ENCODE data around the gene PTPRN2. TPM values are rescaled to one million over a fixed set of nuclear protein-coding genes. Genes with fewer than 3 reads are reported as not detected.

Gene PTPRN2
- total and polyA plus RNA-seq, 2 donors (not counting 3 experiments of a cell fraction or from before 2014, with no cell fraction given) = 0.62 to 0.88 TPM

DNA sequence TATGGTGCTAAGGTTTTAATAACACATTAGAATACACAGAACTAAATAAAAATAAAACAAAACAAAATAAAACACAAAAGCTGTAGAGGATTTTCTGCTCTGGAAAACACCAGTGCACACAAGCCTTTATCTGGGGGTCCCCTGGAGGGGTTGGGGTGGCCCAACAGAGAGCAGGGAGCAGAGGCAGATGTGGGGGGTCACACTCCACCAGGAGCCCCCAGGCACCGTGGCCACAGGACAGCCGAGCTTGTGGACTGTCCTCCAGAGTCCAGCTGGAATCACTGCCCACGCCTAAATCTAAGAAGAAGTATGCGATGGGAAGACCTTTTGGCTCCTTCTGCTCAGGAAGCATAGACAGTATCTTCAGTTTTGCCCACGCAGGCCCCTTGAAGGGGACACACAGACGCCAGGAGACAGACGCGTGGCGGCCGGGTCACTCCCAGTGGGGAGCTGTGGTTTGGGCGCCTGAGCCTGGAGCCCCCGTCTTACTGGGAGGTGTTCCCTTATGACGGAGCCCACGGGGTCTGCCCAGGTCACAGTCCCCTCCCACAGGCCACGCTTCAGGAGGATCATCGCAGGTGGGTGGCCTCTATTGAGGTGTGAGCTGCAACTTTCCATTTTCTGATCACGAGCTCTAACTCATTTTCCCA, 595.0 kb downstream of the PTPRN2 start:
- TF ChIP-seq EZH2 (IDR thresholded peaks at IDR 0.05; ENCODE audit: borderline replicate concordance, low read depth, low read length, severe bottlenecking) = no peak
- TF ChIP-seq POLR2A (IDR thresholded peaks at IDR 0.05; ENCODE audit: low read depth, low read length) = no peak
- TF ChIP-seq POLR2AphosphoS5 (IDR thresholded peaks at IDR 0.05; ENCODE audit: insufficient read depth, low read depth, low read length) = no peak
- no peak for TF ChIP-seq MYC (IDR thresholded peaks at IDR 0.05; ENCODE audit: low read depth, low read length)
- TF ChIP-seq JUN (IDR thresholded peaks at IDR 0.05; ENCODE audit: borderline replicate concordance, insufficient read depth, insufficient read length, low read depth) = no peak
- no peak for TF ChIP-seq GATA2 (IDR thresholded peaks at IDR 0.05; ENCODE audit: insufficient read depth, insufficient read length, low read depth, low read length)
- TF ChIP-seq, protein P1, sequence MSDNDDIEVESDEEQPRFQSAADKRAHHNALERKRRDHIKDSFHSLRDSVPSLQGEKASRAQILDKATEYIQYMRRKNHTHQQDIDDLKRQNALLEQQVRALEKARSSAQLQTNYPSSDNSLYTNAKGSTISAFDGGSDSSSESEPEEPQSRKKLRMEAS (IDR thresholded peaks at IDR 0.05; ENCODE audit: insufficient read depth, insufficient read length) = no peak
- TF ChIP-seq, protein P2, sequence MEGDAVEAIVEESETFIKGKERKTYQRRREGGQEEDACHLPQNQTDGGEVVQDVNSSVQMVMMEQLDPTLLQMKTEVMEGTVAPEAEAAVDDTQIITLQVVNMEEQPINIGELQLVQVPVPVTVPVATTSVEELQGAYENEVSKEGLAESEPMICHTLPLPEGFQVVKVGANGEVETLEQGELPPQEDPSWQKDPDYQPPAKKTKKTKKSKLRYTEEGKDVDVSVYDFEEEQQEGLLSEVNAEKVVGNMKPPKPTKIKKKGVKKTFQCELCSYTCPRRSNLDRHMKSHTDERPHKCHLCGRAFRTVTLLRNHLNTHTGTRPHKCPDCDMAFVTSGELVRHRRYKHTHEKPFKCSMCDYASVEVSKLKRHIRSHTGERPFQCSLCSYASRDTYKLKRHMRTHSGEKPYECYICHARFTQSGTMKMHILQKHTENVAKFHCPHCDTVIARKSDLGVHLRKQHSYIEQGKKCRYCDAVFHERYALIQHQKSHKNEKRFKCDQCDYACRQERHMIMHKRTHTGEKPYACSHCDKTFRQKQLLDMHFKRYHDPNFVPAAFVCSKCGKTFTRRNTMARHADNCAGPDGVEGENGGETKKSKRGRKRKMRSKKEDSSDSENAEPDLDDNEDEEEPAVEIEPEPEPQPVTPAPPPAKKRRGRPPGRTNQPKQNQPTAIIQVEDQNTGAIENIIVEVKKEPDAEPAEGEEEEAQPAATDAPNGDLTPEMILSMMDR (IDR thresholded peaks at IDR 0.05; ENCODE audit: extremely low read depth in 1 of 2, insufficient read depth in 1 of 2, low read depth in 1 of 2, low read length in 2 of 2) = no peak
- TF ChIP-seq FOS (IDR thresholded peaks at IDR 0.05; ENCODE audit: borderline replicate concordance, insufficient read depth, low read length) = no peak
- no peaks in the 10 kb centered on the region for H4K20me1 ChIP-seq (replicated peaks; ENCODE audit: control insufficient read depth, extremely low read depth, insufficient read depth, low read length)
- no TSS peak for BruUV-seq (replicated peaks)

More for the DNA sequence above, 595.0 kb downstream of the PTPRN2 start:
- Histone ChIP-seq H3K4me1 (ENCODE audit: control insufficient read depth, extremely low read depth, insufficient read depth, low read length) (no peaks in the 10 kb centered on the region), H3K9me1 (replicated peaks; ENCODE audit: control insufficient read depth, extremely low read depth, insufficient read depth, low read length) (no peaks in the 10 kb centered on the region), H3K9me3 (replicated peaks; ENCODE audit: control insufficient read depth, insufficient read depth, low read length) (peaks cover 13% of the 10 kb centered on the region), H3K9ac (replicated peaks; ENCODE audit: extremely low read depth, insufficient read depth, low read length) (no peak overlapping the region), H3K36me3 (ENCODE audit: control insufficient read depth in 2 of 2, extremely low read depth in 1 of 2, insufficient read depth in 2 of 2, low read length in 2 of 2) (no peaks in the 10 kb centered on the region), H3K27me3 (ENCODE audit: control insufficient read depth in 2 of 2, insufficient read depth in 2 of 2, low read length in 2 of 2) (no peaks in the 10 kb centered on the region), H3K27ac (ENCODE audit: insufficient read depth, low read depth, low read length) (no peak overlapping the region), H3K4me2 (ENCODE audit: insufficient read depth, low read length) (no peak overlapping the region), H3K79me2 (ENCODE audit: control insufficient read depth, insufficient read depth, low read length) (no peaks in the 10 kb centered on the region), H3K4me3 (replicated peaks in 1 of 3; ENCODE audit: insufficient read depth in 1 of 3, low read depth in 1 of 3, low read length in 3 of 3) (no peak overlapping the region), H2AFZ (ENCODE audit: low read depth, low read length) (no peak overlapping the region)
- no peak for DNase-seq (ENCODE audit: low read depth, low spot score)
- ChIA-PET CTCF (no interaction called here), POLR2A (no interaction called here)
- dilution Hi-C loops (cut with MboI; ENCODE audit: extremely low pct_ligation_motif_present, low sequenced_read_pairs) (no loop called here), intact Hi-C loops (cut with micrococcal nuclease) (no loop called here)
- FAIRE-seq = no peak

Data from endothelial cell of umbilical vein (primary cell).